Sigmoid colon (tissue), 4 donors: ENCODE measurements around the gene IRS2.

Experiments
- CTCF ChIP-seq, 4 experiments: fragments of 450-650 bp in 3 of 4; fragments of 200-600 bp in 1 of 4; IDR thresholded peaks; one replicate each; pipeline ENCODE4 v1.5.1; 2016 to 2019; ENCODE audit warnings: antibody characterized with exemption in 4 of 4, mild to moderate bottlenecking in 3 of 4, moderate library complexity in 2 of 4
- POLR2A ChIP-seq, 2 donors: fragments of 450-650 bp; IDR thresholded peaks; one replicate each; pipeline ENCODE4 v1.6.1; 2016; ENCODE audit warnings: antibody characterized with exemption in 2 of 2, mild to moderate bottlenecking in 2 of 2, moderate library complexity in 2 of 2
- POLR2AphosphoS5 ChIP-seq, 4 donors: sonication (generic); formaldehyde crosslinking; IDR thresholded peaks; one replicate each; pipeline ENCODE4 v1.6.1; 2017; ENCODE audit warnings: antibody characterized with exemption in 4 of 4

GRCh38 chr13:109819874-109820273 lies 33.5 kb upstream of the IRS2 start:
- no peak for TF ChIP-seq CTCF (IDR thresholded peaks at IDR 0.05)
- no peak for TF ChIP-seq POLR2AphosphoS5 (IDR thresholded peaks at IDR 0.05)
- TF ChIP-seq POLR2A (IDR thresholded peaks at IDR 0.05): no peak
